Measurements from ENCODE around the gene MUC5B. TPM values are rescaled to one million over a fixed set of nuclear protein-coding genes. Genes with fewer than 3 reads are reported as not detected.

The MUC5B gene
- total RNA-seq, 1 donor from 2014 or later: 1.2 TPM

DNA sequence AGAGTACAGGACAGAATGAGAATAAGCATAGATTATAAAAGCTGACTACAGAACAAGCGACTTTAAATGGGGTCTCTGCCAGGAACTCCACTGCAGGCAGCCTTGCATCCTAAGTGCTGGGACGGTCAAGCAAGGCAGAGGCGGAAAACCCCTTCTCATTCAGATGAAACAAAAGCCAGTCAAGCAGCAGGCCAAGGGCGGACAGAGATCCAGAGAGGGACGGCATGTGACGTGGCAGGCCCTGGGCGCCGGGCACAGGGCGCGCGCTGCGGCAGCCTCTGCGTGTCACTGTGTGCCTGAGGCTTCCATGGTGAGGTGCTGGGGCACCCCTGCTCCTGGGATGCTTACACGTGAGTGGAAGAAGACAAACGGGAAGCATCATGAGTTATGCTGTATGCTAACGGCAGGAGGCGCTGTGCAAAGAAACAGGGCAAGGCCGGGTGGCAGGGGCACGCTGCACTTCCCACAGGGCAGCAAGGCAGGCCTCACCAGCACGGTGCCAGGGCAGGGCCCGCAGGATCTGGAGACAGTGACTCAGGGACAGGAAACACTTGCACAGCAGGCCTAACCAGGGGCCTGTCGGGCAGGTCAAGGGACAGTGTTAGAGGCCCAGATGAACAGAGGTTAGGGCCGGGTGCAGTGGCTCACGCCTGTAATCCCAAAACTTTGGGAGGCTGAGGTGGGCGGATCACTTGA lies 80.4 kb downstream of the MUC5B start:
- H3K27me3 ChIP-seq: no peaks in the 10 kb centered on the region
- H3K4me3 ChIP-seq: no peak overlapping the region
- H3K4me1 ChIP-seq: peaks cover 76% of the 10 kb centered on the region
- peak overlapping the region; percentile 63 for H3K27ac ChIP-seq
- intact Hi-C loops (cut with DNase I): no loop called here
- ATAC-seq (peak; percentile 11), DNase-seq (peak; percentile 68)
- no peaks in the 10 kb centered on the region for H3K9me3 ChIP-seq
- TF ChIP-seq, protein P1, sequence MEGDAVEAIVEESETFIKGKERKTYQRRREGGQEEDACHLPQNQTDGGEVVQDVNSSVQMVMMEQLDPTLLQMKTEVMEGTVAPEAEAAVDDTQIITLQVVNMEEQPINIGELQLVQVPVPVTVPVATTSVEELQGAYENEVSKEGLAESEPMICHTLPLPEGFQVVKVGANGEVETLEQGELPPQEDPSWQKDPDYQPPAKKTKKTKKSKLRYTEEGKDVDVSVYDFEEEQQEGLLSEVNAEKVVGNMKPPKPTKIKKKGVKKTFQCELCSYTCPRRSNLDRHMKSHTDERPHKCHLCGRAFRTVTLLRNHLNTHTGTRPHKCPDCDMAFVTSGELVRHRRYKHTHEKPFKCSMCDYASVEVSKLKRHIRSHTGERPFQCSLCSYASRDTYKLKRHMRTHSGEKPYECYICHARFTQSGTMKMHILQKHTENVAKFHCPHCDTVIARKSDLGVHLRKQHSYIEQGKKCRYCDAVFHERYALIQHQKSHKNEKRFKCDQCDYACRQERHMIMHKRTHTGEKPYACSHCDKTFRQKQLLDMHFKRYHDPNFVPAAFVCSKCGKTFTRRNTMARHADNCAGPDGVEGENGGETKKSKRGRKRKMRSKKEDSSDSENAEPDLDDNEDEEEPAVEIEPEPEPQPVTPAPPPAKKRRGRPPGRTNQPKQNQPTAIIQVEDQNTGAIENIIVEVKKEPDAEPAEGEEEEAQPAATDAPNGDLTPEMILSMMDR (IDR thresholded peaks at IDR 0.05): peak; percentile 32
- H3K36me3 ChIP-seq: peaks cover 7% of the 10 kb centered on the region

DNA sequence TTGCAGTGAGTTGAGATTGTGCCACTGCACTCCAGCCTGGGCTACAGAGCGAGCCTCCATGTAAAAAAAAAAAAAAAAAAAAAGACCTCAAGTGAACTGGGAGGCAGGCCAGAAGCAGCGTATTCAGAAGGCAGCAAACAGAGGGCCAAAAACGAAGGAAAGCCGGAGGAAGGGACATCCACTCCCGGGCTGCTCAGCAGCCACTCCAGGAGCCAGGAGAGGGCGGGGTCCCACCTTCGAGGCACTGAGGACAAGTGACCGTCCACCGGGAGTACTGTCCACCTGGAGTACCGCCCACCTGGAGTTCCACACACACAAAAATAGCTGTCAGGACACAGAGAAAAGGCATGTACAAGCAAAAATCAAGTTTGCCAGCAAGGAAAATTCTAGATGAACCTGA lies 81.1 kb downstream of the MUC5B start:
- DNase-seq: peak; percentile 79
- Histone ChIP-seq H3K4me3 (no peak overlapping the region), H3K9me3 (no peaks in the 10 kb centered on the region), H3K36me3 (peaks cover 7% of the 10 kb centered on the region), H3K4me1 (peaks cover 74% of the 10 kb centered on the region), H3K27me3 (no peaks in the 10 kb centered on the region), H3K27ac (peak overlapping the region; percentile 63)
- TF ChIP-seq, protein P1 (IDR thresholded peaks at IDR 0.05): no peak
- intact Hi-C loops (cut with DNase I): no loop called here
- ATAC-seq: peak; percentile 31

DNA sequence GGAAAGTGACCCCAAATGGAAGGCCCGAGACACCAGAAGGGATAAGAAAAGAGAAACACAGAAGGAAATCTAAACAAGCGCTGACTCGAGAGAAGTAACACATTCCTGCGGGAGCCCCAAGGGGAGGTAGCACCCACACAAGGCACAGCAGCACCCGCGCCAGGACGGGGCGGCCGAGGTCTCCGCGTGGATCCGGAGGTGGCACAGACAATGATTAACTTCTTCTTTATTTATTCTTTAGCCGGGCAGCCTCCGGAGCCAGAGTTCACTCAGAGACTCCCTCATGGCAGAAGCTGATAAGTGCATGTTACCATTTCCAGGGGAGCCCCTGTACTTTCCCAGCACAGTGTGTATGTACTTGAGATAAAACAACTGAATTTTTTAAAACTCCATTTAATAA lies 81.5 kb downstream of the MUC5B start:
- TF ChIP-seq, protein P1 (IDR thresholded peaks at IDR 0.05): no peak
- peak overlapping the region; percentile 63 for H3K27ac ChIP-seq
- peaks cover 7% of the 10 kb centered on the region for H3K36me3 ChIP-seq
- H3K27me3 ChIP-seq: no peaks in the 10 kb centered on the region
- intact Hi-C loops (cut with DNase I): no loop called here
- DNase-seq (peak; percentile 72), ATAC-seq (peak; percentile 6)
- H3K9me3 ChIP-seq: no peaks in the 10 kb centered on the region
- no peak overlapping the region for H3K4me3 ChIP-seq
- H3K4me1 ChIP-seq: peaks cover 70% of the 10 kb centered on the region

DNA sequence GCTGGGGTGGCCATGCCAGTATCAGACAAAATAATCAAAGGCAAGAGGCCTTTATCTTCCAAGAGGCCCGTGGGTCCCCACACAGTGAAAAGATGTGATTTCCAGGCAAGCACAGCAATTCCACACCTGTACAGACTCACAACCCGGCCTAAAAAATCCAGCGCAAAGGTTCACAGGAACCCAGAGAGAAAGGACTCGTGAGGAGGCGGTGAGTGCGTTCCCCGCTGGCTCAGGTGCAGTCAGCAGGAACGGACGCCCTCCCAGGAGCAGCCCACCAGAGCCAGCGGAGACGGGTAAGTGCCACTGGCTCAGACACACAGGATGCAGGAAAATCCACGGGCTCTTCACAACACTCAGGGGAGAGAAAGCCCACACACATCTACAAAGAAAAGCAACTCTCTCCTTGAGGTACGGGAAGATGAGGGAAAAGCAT lies 82.2 kb downstream of the MUC5B start:
- Histone ChIP-seq H3K4me3 (no peak overlapping the region), H3K27me3 (no peaks in the 10 kb centered on the region), H3K36me3 (peaks cover 7% of the 10 kb centered on the region), H3K4me1 (peaks cover 63% of the 10 kb centered on the region), H3K27ac (no peak overlapping the region), H3K9me3 (no peaks in the 10 kb centered on the region)
- no peak for ATAC-seq
- intact Hi-C loops (cut with DNase I): no loop called here
- TF ChIP-seq, protein P1 (IDR thresholded peaks at IDR 0.05): no peak
- DNase-seq: no peak

DNA sequence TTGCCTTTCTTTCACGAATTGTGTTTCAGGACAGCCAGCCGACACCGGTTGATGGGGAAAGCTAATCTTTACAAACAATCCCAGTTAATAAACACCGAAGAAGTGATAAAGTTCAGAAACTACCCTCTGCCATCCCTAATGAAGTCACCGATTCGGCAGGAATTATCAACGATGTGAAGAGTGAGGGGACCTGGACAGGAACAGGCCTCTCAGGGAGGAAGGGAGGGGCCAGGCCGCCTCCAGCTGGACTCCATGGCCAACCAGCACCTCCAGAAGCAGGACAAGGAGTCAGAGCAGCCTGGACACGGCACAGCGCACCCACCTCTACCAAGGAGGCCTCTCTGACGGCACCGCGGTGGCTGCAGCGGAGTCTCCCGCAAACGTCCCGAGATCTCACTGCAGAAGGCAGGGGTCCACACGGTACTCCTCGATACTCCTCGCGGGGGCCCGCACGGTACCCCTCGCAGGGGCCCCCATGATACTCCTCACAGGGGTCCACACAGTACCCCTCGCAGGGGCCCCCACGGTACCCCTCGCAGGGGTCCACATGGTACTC lies 82.7 kb downstream of the MUC5B start:
- H3K9me3 ChIP-seq: no peaks in the 10 kb centered on the region
- intact Hi-C loops (cut with DNase I): no loop called here
- H3K4me1 ChIP-seq: peaks cover 67% of the 10 kb centered on the region
- TF ChIP-seq, protein P1 (IDR thresholded peaks at IDR 0.05): no peak
- DNase-seq: no peak
- no peak overlapping the region for H3K4me3 ChIP-seq
- H3K36me3 ChIP-seq: peaks cover 7% of the 10 kb centered on the region
- ATAC-seq: no peak
- H3K27me3 ChIP-seq: no peaks in the 10 kb centered on the region
- H3K27ac ChIP-seq: no peak overlapping the region

Data from upper lobe of right lung (tissue), 1 donor.